ENCODE results near the gene CTNNA1.
"Not testable (repeated sequence)": the region's sequence is repeated elsewhere in the genome, so short reads cannot be mapped to it uniquely, and the experiment has no call there.

The CTNNA1 gene

DNA sequence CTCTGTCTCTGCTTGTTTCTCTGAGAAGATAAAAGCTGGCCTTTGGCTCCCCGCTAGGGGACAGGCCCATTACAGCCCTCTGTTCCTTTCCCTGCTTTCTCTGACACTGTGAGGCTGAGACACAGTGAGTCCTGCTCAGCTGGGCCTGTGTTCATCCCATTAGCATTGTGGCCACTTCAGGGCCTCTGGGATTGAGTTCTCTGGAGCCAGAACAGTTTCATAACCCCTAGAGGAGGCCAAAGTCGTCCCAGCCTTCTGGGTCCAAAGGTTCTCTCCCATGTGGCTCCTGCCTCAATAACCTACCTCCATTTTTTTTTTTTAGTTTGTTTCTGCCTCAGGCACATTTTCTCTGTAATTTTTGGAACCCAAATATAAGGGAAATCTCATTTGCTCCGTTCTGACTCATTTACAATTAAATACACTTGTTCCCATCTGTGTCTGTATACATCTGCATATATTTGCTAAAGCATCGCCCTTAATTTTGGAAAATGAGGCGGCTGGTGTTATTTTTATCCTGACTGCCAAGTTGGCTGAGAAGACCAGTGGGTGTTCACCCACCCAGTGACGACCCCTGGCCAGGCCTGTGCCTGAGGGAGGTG is 27.3 kb upstream of the CTNNA1 start:
- no peak for DNase-seq

DNA sequence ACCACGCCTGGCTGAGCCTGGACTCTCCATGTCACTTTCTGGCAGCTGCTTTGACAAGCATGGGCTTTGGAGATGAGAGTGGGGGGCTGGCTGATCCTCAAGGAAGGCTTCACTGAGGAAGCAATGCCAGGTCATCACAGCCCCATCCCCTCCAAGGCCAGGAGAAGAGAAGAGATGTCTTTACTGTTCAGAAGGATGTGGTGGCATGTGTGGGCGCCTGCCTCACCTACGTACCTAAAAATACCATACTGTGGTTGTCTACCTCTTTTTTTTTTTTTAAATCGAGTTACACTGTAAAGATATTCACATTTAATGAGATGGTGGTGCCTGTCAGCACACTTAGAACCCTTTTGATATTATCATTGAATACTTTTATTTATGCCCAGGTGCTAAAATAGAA is 26.4 kb upstream of the CTNNA1 start:
- no peak for DNase-seq

DNA sequence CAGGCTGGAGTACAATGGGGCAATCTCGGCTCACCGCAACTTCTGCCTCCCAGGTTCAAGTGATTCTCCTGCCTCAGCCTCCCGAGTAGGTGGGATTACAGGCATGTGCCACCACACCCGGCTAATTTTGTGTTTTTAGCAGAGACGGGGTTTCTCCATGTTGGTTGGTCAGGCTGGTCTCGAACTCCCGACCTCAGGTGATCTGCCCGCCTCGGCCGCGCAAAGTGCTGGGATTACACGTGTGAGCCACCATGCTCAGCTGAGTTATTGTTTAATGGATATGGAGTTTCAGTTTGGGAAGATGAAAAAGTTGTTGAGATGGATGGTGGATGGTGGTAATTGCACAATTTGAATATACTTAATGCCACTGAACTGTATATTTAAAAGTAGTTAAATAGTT is 22.7 kb upstream of the CTNNA1 start:
- not testable (repeated sequence) for DNase-seq

DNA sequence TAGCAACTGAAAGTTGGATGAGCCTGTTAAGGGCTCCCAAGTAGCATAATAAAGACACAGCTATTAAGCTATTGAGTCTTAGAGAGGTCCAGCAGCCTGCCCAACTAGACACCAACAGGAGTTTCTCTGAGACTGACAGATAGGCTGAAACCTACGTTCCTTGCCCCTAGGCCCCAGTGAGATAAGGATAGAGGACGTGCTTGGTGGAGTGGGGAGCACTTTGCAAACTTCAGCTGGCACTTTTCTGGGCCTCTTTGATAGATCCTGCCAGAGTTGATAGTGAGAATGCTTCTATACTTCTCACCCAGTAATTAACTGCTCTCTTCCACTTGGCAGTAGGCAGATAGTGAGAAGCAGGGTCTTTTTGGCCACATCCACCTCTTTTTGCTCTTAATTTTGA is 20.8 kb upstream of the CTNNA1 start:
- no peak for DNase-seq

DNA sequence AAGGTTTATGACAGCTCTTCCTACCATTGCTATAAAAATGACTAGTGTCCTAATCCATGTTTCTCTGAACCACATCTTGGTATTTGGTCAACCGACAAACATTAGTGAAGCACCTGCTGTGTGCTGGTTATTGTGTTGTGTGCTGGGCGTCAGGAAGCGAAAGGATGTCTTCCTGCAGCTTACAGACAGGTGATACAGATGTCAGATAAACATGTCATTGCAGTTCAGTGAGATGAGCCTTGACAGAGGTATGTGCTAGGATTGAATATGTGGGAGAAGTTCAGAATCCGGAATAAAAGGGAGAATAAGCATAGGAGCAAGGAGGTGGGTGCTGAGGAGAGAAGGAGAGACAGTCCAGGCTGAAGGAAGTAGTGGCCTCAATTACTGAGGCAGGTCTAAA is 20.3 kb upstream of the CTNNA1 start:
- DNase-seq, result no peak

DNA sequence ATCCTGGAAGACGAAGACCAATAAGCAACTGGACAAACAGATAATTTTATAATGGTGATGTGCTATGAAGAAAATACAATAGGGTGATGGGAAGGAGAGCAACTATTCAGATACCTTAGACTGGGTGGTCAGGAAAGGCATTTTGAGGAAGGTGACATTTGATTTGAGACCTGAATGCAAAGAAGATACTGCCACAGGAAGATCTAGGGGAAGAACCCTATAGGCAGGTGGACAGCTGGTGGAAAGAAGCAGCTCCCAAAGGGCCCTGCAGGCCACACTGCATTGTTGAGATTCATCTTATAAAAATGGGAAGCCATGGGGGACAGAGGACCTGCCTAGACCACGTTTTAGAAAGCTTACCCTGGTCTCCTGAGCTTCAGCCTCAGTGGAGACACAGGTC is 19.7 kb upstream of the CTNNA1 start:
- DNase-seq, result no peak

DNA sequence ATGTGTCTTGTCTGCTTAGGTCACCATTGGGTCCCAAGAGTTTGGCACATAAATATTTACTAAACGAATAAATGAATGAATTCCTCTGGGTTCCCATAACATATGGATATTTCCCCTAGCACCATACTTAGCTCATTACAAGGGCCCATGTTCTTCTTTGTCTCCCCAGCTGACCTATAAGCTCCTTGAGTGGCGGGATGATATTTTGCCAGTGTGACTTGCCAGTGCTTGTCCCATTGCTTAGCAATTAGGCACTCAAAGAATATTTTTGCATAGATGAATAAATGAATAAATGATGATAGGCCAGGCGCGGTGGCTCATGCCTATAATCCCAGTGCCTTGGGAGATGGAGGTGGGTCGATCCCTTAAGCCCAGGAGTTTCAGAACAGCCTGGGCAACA is 16.9 kb upstream of the CTNNA1 start:
- no peak for DNase-seq

DNA sequence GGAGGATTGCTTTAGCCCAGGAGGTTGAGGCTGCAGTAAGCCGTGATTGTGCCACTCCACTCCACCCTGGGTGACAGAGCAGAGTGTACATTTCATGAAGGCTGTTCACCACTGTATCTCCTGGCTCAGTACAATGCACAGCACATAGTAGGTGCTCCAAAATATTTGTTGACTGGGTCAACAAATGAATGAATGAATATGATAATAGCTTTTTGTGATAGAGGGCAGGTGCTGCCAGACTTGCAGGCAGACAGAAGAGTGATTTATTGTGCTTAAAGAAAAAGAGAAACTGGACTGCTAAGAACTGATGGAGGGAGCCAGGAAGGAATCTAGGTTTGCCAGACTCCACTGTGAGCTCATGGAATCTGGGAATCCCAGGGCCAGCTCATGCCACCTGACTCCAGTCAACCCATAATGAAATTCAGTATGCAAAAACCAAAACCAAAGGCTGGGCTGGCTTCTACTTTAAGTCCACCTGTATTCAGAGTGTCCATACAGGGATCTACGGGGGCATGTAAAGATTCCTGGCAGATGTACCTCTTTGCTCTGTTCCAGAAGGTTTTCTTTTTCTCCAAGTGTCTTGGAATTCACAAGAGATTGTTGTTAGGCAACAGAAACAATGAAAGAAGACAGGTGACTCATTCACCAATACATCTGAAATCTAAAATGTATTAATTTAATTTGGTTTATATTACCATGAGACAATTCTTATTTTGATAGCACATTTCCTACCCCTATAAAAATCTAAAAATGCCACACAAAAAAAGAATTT is 15.5 kb upstream of the CTNNA1 start:
- DNase-seq, result no peak

DNA sequence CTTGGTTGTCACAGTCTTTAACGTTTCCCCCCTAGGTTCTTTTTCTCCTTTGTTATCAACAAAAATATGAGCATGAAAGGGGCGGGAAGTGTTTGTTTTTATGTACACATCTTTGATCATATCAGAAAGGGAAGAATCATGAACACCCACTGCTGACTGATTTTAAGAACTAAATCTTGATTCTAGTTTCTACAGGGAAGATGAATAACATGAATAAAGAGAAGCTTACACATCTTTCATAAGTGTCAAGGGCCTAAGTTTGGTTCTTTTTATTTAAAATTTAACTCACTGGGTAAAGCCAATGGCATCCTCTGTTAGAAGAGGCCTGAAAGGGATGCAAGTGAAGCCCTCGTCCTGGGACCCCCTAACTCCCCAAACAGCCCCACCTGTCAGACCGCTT is 14.8 kb upstream of the CTNNA1 start:
- no peak for DNase-seq

DNA sequence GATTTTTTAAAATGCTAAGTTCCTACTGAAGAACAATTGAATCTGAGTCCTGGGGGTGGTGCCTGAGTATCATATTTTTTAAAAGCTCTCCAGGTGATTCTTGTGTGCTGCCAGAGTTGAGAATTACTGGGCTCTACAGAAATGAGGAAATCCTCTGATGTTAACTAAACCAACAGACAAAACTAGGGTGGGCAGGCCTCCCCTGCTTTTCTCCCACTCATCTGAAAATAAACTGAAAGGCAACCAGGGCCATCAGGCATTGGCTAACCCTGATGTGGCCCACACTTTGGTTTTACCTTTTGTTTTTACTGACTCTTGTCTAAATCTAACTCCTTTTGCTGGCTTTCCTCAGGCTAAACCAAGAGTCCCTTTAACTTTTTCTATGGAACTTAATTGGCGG is 13.3 kb upstream of the CTNNA1 start:
- DNase-seq, result no peak

DNA sequence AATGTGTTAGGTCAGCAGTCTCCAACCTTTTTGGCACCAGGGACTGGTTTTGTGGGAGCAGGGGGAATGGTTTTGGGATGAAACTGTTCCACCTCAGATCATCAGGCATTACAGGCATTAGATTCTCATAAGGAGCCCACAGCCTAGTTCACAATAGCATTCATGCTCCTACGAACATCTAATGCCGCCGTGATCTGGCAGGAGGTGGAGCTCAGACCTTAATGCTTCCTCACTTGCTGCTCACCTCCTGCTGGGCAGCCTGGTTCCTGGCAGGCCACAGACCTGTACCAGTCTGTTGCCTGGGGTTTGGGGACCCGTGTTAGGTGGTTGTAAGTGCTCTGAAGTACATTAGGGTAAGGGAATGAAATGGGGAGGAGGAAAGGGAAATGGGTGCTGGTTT is 9.7 kb upstream of the CTNNA1 start:
- no peak for DNase-seq

DNA sequence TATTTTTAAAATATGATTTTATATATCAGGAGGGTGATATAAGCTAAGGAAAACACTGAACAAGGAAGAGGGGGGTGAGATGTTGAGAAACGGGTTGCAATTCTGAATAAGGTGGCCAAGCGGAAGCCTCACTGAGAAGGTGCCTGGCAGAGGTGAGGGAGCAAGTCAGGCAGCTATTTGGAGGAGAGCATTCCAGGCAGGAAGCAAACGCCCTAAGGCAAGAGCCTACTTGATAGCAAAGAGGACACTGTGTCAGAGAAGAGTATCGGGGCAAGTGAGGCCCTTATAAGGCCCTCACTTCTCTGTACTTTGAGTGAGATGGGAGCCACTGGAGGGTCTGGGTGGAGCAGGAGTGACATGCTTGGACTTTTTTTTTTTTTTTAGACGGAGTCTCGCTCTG is 8.0 kb upstream of the CTNNA1 start:
- no peak for DNase-seq

DNA sequence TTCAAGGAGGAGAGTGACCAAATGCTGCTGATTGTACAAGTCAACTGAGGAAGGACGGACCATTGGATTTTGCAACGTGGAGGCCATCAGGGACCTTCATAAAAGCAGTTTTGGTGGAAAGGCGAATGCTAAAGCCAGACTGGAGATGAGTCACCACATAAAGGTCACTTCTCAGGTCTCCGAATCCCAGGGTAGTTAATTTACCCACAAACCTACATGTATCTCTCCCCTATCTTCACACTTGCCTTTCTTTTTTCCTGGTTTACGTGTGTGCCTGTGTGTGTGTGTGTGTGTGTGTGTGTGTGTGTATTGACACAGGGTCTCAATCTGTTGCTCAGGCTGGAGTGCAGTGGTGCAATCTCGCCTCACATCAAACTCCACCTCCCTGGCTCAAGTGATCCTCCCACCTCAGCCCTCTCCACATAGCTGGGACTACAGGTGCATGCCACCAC is 4.6 kb upstream of the CTNNA1 start:
- no peak for DNase-seq

DNA sequence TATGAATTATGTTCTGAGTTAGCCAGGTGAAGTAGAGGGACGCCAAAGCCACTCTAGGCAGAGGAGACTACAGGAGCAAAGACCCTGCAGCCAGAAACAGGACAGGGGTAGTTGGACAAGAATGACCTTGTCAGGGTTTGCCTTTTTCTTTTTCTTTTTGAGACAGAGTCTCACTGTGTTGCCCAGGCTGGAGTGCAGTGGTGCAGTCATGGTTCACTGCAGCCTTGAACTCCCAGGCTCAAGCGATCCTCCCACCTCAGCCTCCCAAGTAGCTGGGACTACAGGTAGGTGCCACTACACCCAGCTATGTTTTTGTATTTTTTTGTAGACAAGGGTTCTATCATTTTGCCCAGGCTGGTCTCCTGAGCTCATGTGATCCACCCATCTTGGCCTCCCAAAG is 1.9 kb upstream of the CTNNA1 start:
- DNase-seq, result not testable (repeated sequence)

DNA sequence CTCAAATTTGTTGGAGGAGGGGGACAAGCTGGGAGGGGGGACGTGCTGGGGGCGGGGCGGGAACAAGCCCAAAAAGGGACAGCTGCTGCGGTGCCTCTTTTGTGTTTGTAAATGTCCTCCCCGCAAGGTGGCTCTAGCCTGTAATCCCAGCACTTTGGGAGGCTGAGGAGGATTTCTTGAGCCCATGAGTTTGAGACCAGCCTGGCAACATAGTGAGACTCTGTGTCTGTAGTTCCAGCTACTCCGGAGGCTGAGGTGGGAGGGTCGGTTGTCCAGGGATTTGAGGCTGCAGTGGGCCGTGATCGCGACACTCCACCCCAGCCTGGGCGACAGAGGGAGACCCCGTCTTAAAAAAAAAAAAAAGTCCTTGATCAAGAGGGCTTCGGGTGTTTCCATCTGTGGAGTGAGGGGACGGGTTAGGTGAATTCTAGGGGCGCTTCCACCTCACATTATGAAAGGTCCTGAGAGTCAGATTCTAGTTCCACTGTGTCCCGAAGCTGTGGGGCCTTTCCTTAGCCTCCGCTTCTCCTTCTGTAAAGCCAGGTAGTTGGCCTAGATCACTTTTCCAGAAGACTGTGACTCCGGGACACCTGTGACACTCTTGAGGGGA is 779 bp upstream of the CTNNA1 start:
- DNase-seq, result peak; percentile 44

DNA sequence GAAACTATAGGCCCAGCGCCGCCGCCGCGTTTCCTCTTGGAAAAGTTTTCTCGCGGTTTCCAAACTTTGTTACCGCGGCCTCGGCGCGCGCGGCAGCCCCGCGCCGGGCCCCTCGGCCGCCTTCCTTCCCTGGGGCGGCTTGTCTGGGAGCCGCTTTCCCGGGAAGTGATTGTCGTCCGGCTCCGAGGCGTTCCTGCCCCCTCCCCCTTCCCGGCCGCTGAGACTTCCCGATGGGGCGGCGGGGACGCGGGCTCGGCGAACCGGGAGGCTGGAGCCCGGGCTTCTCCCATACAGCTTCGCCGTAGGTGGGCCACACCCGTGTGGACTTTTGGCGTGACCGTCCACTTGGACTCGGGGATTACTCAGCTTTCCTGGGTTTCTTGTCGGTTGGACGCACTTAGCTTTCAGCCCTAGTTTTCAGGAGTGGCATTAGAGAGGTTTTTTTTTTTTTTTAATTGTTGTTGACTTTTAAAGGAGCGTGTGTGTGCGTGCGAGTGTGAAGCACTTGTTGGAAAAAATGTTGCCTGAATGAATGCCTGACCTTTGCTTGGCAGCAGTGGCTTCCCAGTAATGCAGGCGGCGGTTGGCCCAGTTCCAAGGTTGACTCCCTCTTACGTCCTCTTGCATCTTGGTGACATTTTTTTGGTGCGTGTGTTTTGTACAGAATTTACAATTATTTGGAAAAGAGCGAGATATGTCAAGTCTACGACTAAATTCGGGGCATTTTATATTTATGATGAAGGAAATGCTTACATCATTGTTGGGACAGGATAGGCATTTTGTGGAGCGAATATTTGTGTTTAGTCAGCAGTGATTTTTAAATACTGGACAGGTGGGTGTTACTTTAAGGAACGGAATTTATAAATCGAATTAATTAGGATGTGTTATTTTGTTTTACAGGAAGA is 821 bp downstream of the CTNNA1 start:
- peak; percentile 44 for DNase-seq

DNA sequence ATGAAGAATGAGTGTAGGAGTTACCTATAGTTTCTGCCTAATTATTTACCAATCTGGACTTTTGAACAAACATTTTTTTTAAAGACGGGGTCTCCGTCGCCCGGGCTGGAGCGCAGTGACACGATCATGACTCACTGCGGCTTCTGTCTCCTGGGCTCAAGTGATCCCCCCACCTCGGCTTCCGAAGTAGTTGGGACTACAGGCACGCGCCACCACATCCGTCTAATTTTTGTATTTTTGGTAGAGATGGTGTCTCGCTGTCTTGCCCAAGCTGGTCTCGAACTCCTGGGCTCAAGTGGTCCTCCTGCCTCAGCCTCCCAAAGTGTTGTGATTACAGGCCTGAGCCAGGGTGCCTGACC is 1.5 kb downstream of the CTNNA1 start:
- no peak for DNase-seq

DNA sequence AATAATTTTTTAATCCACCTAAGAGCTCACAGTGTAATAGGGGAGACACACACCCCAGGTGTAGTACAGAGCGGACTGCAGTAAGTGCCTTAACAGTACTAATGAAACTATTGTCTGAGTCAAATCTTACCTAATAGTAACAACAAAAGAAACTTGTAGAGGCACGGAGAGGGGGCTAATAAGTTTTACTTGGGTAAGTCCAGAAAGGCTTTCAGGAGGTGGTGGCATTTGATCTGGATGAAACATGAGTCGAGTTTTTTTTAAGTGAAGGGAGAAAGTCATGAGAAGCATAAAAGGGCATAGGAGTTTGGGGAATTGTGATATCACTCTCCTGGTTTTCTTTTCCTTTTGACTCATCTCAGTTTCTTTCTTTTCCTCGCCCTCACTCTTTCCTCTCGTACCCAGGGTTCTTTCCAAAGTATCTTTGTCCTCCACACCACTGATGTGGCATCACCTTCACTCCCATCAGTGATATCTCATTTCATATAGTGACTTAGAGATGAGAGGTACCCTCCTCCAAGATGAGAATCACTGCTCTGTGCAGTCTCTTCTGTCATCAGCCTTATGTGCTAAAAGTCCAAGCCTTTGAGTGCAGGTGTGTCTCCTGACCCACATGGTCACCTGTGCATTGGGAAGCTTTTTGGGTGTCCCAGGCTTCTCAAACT is 2.0 kb downstream of the CTNNA1 start:
- DNase-seq, result no peak

DNA sequence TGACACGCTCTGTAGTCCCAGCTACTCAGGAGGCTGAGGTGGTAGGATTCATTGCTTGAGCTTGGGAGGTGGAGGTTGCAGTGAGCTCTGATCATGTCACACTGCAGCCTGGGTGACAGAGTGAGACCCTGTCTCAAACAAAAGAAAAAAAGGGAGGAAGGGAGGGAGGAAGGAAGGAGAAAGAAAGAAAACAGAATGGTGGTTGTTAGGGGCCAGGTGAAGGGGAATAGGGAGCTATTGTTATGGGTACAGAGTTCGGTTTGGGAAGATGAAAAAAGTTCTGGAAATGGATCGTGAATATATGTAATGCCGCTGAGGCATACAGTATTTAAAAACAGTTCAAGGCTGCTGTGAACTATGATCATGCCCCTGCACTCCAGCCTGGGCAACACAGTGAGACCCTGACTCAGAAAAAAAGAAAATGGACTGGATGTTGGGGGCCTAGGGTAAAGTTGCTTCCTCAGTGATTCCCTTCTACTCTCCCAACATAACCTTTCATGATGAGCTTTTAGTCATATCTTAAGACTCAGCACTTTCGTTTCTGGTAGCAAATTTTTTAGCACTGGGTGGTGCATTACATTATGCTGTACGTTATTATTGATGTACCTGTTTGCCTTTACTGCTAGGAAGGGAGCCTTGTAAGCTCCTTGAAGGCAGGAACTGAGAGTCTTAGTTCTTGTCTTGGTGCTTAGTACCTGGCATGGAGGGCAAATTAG is 4.0 kb downstream of the CTNNA1 start:
- DNase-seq, result no peak

DNA sequence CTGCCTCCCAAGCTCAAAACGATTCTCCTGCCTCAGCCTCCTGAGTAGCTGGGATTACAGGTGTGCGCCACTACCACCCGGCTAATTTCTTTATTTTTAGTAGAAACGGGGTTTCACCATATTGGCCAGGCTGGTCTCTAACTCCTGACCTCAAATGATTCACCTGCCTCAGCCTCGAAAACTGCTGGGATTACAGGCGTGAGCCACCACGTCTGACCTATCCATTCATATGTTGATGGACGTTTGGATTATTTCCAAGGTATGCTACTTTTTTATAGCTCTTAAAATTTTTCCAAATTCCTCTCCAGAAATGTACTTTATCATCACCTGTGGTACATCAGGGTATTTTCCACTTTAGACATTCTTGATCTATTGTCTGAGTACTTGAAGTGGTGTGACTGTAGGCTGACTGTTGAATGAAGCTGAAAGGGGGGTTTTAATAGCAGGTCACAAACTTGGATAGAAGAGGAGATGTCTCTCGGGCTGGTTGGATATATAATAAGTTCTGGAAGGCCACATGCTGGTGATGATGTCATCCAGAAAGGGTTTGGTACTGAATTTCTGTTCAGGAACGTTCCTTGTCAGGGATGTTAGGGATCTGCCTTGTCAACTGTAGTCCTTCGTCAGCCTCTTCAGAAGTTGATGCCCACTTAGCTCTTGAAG is 7.4 kb downstream of the CTNNA1 start:
- no peak for DNase-seq

DNA sequence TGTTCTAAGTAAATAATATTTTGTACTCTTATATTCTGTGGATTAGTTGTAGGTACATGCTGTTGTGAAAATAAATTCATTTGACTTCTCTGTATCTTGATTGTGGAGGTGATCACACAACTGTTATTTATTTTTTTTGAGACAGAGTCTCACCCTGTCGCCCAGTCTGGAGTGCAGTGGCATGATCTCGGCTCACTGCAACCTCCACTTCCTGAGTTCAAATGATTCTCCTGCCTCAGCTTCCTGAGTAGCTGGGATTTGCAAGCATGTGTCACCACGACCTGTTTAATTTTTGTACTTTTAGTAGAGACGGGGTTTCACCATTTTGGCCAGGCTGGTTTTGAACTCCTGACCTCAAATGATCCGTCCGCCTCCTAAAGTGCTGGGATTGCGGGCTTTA is 7.9 kb downstream of the CTNNA1 start:
- not testable (repeated sequence) for DNase-seq

DNA sequence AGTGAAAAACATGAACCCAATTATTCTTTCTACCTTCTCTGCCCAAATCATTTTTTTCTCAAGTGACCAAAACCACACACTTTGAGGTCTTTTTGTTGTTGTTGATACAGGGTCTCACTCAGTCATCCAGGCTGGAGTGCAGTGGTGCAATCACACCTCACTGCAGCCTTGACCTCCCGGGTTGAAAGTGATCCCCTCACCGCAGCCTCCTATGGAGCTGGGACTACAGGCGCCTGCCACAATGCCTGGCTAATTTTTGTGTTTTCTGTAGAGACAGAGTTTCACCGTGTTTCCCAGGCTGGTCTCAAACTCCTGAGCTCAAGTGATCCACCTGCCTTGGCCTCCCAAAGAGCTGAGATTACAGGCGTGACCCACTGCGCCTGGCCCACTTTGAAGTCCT is 8.4 kb downstream of the CTNNA1 start:
- not testable (repeated sequence) for DNase-seq

Data from DMS 273 treated with DMSO at 0.1 percent for 48 hours (cell line).